HG02981 (cell line): ENCODE results near the gene ADAMTS13.
"Not testable (repeated sequence)": the region's sequence is repeated elsewhere in the genome, so short reads cannot be mapped to it uniquely, and the experiment has no call there.

Source experiments
- ATAC-seq: cut with Tn5 transposase; IDR thresholded peaks from one replicate; pipeline ENCODE4 v1.9.1; 2021; ENCODE audit warnings: mild to moderate bottlenecking, moderate library complexity; ENCODE audit not compliant: unreplicated experiment

ADAMTS13 gene

GRCh38 chr9:133421615-133422542 is at the start of gene ADAMTS13:
TSS of gene ADAMTS13 (plus strand) at chr9:133422367. CDS start at chr9:133422444, 77 bp downstream.
- ATAC-seq: no peak

GRCh38 chr9:133374612-133375115 is 47.5 kb upstream of the ADAMTS13 start:
- no peak for ATAC-seq

- peak; percentile 3 for ATAC-seq
Observed at GRCh38 chr9:133375116-133375723, 46.9 kb upstream of the ADAMTS13 start.

- ATAC-seq: peak; percentile 90
Observed at GRCh38 chr9:133375724-133376654, 46.2 kb upstream of the ADAMTS13 start, which contains the start of the genes STKLD1 and SURF4. TSS of gene STKLD1 (plus strand) at chr9:133376366. CDS start at chr9:133376474, 108 bp downstream. TSS of gene SURF4 (minus strand) at chr9:133376060. CDS start at chr9:133375969, 91 bp downstream.

GRCh38 chr9:133377280-133377679 is 44.9 kb upstream of the ADAMTS13 start:
- ATAC-seq: not testable (repeated sequence)

- ATAC-seq: no peak
Observed at GRCh38 chr9:133377721-133378216, 44.4 kb upstream of the ADAMTS13 start.

- ATAC-seq: no peak
Observed at GRCh38 chr9:133378408-133378962, 43.7 kb upstream of the ADAMTS13 start.

- no peak for ATAC-seq
Observed at GRCh38 chr9:133379153-133380086, 42.7 kb upstream of the ADAMTS13 start.

- no peak for ATAC-seq
Observed at GRCh38 chr9:133380734-133381133, 41.4 kb upstream of the ADAMTS13 start.

- no peak for ATAC-seq
Observed at GRCh38 chr9:133382507-133383141, 39.5 kb upstream of the ADAMTS13 start.

- no peak for ATAC-seq
Observed at GRCh38 chr9:133383438-133383837, 38.7 kb upstream of the ADAMTS13 start.

- ATAC-seq: no peak
Observed at GRCh38 chr9:133384736-133385321, 37.3 kb upstream of the ADAMTS13 start.

GRCh38 chr9:133385452-133385851 is 36.7 kb upstream of the ADAMTS13 start:
- ATAC-seq: no peak

- no peak for ATAC-seq
Observed at GRCh38 chr9:133386338-133386737, 35.8 kb upstream of the ADAMTS13 start.

- no peak for ATAC-seq
Observed at GRCh38 chr9:133387680-133388079, 34.5 kb upstream of the ADAMTS13 start.

GRCh38 chr9:133389025-133389557 is 33.1 kb upstream of the ADAMTS13 start:
- ATAC-seq: no peak

- no peak for ATAC-seq
Observed at GRCh38 chr9:133389562-133389961, 32.6 kb upstream of the ADAMTS13 start.

GRCh38 chr9:133390713-133391112 is 31.5 kb upstream of the ADAMTS13 start:
- no peak for ATAC-seq
